Measurements from ENCODE around the gene IQCF5.
"Not testable (repeated sequence)": the region's sequence is repeated elsewhere in the genome, so short reads cannot be mapped to it uniquely, and the experiment has no call there.

Gene IQCF5

GRCh38 chr3:51875501-51875900 is at the start of gene IQCF5:
Gene IQCF5 (minus strand): TSS chr3:51875601. CDS start chr3:51875531, 70 bp downstream.
- no peak for DNase-seq

GRCh38 chr3:51921081-51921578 is 45.7 kb upstream of the IQCF5 start:
- no peak for DNase-seq

GRCh38 chr3:51916418-51916817 is 41.0 kb upstream of the IQCF5 start:
- DNase-seq, result no peak

- DNase-seq, result no peak
Measured at GRCh38 chr3:51908026-51908425, 32.6 kb upstream of the IQCF5 start.

- no peak for DNase-seq
Measured at GRCh38 chr3:51904034-51904823, 28.8 kb upstream of the IQCF5 start.

- not testable (repeated sequence) for DNase-seq
Measured at GRCh38 chr3:51902361-51902760, 27.0 kb upstream of the IQCF5 start.

- DNase-seq, result not testable (repeated sequence)
Measured at GRCh38 chr3:51900043-51900442, 24.6 kb upstream of the IQCF5 start.

- no peak for DNase-seq
Measured at GRCh38 chr3:51897391-51897790, 22.0 kb upstream of the IQCF5 start.

GRCh38 chr3:51896607-51897305 is 21.4 kb upstream of the IQCF5 start:
- no peak for DNase-seq

GRCh38 chr3:51894939-51895338 is 19.5 kb upstream of the IQCF5 start:
- DNase-seq, result no peak

- DNase-seq, result no peak
Measured at GRCh38 chr3:51894391-51894790, 19.0 kb upstream of the IQCF5 start.

GRCh38 chr3:51891242-51892039 is 16.0 kb upstream of the IQCF5 start:
- no peak for DNase-seq

- DNase-seq, result no peak
Measured at GRCh38 chr3:51888463-51889105, 13.2 kb upstream of the IQCF5 start.

GRCh38 chr3:51887620-51888019 is 12.2 kb upstream of the IQCF5 start:
- no peak for DNase-seq

- no peak for DNase-seq
Measured at GRCh38 chr3:51886447-51886846, 11.0 kb upstream of the IQCF5 start.

- DNase-seq, result no peak
Measured at GRCh38 chr3:51879937-51880336, 4.5 kb upstream of the IQCF5 start.

- DNase-seq, result no peak
Measured at GRCh38 chr3:51876186-51876585, 785 bp upstream of the IQCF5 start.

GRCh38 chr3:51874889-51875288 is 512 bp downstream of the IQCF5 start:
- no peak for DNase-seq

GRCh38 chr3:51874411-51874810 is 990 bp downstream of the IQCF5 start:
- no peak for DNase-seq

GRCh38 chr3:51873876-51874275 is 1.5 kb downstream of the IQCF5 start:
- no peak for DNase-seq

GRCh38 chr3:51873253-51873766 is 2.1 kb downstream of the IQCF5 start:
- no peak for DNase-seq

GRCh38 chr3:51869304-51869703 is 6.1 kb downstream of the IQCF5 start:
- no peak for DNase-seq

GRCh38 chr3:51868896-51869295 is 6.5 kb downstream of the IQCF5 start:
- DNase-seq, result not testable (repeated sequence)

Measured in bone marrow (tissue), 2 donors.